MM.1S (cell line): ENCODE measurements around the gene MVD.

ENCODE experiments used
- EZH2 ChIP-seq: fragments of 300-600 bp; sonication (generic); optimal IDR thresholded peaks from 2 replicates; pipeline ENCODE3; 2017; ENCODE audit warnings: low read depth, mild to moderate bottlenecking, antibody characterized with exemption, low read length, mixed read lengths
- TF ChIP-seq, protein P1 (sequence below): fragments of 300-600 bp; sonication (generic); IDR thresholded peaks from 2 replicates; pipeline ENCODE4 v1.5.1; 2016; ENCODE audit warnings: antibody characterized with exemption, low read length, mixed read lengths

DNA sequence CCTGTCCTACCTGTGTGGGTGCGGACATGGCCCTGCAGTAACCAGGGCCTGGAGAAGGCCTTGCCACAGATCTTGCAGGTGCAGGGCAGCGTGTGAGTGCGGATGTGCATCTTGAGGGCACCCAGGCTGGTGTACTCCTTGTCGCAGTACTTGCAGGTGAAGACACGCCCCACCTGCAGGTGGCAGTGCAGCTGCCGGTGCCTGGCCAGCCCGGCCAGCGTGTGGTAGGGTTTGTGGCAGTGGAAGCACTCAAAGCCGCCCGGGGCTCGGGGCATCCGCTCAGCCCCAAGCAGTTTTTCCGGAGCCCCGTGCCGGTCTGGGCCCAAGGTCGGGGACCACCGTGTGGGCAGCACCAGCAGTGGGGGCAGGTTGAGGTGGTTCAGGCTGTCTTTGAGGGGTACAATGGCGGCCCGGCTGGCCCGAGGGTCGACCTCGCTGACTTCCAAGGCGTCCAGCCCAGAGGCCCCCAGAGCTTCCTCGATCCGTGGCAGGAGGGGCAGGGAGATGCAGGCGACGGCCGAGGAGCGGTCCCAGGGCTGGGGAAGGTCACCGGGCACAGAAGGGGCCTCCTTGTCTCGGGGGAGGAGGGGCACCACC, 18.3 kb upstream of the MVD start:
- TF ChIP-seq, protein P1, sequence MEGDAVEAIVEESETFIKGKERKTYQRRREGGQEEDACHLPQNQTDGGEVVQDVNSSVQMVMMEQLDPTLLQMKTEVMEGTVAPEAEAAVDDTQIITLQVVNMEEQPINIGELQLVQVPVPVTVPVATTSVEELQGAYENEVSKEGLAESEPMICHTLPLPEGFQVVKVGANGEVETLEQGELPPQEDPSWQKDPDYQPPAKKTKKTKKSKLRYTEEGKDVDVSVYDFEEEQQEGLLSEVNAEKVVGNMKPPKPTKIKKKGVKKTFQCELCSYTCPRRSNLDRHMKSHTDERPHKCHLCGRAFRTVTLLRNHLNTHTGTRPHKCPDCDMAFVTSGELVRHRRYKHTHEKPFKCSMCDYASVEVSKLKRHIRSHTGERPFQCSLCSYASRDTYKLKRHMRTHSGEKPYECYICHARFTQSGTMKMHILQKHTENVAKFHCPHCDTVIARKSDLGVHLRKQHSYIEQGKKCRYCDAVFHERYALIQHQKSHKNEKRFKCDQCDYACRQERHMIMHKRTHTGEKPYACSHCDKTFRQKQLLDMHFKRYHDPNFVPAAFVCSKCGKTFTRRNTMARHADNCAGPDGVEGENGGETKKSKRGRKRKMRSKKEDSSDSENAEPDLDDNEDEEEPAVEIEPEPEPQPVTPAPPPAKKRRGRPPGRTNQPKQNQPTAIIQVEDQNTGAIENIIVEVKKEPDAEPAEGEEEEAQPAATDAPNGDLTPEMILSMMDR, result peak; percentile 63
- no peak for TF ChIP-seq EZH2
